Measurements from ENCODE around the gene PRR13. TPM values are rescaled to one million over a fixed set of nuclear protein-coding genes. Genes with fewer than 3 reads are reported as not detected.

The PRR13 gene
- total and polyA plus RNA-seq, 9 of the 15 experiments (the other 6 are each of a cell fraction or from before 2014, with no cell fraction given): 117 to 835 (median 285) TPM

- 0 out of 2 replicates have a peak, but pooled peaks have one; percentile 26 for TF ChIP-seq CHD2 (IDR thresholded peaks at IDR 0.05; ENCODE audit: low read depth, low read length)
- TF ChIP-seq ETV1 (tag; conservative IDR thresholded peaks at IDR 0.05; ENCODE audit: low read depth): no peak
- TF ChIP-seq GTF2E2 (tag; IDR thresholded peaks at IDR 0.05): no peak
- TF ChIP-seq PRDM10 (IDR thresholded peaks at IDR 0.05; ENCODE audit: partially characterized antibody): no peak
- TF ChIP-seq STAT5B (CRISPR knock-in tag; IDR thresholded peaks at IDR 0.05): no peak
- peak; percentile 88 for TF ChIP-seq TOE1 (IDR thresholded peaks at IDR 0.05; ENCODE audit: borderline replicate concordance)
- no peak for TF ChIP-seq TOE1 (CRISPR knock-in tag; IDR thresholded peaks at IDR 0.05; ENCODE audit: borderline replicate concordance, low read depth)
- TF ChIP-seq DPF2 (IDR thresholded peaks at IDR 0.05): peak; percentile 48; the same call in 1 of the 2 replicates
- no peak for TF ChIP-seq ZNF75A (CRISPR knock-in tag; IDR thresholded peaks at IDR 0.05)
- no peak for TF ChIP-seq RBM15 (IDR thresholded peaks at IDR 0.05; ENCODE audit: insufficient read depth, low read length)
- TF ChIP-seq CHD1 (IDR thresholded peaks at IDR 0.05; ENCODE audit: low read length): no peak
- peak; percentile 99 for TF ChIP-seq MITF (IDR thresholded peaks at IDR 0.05)
- no peak for TF ChIP-seq ZNF436 (CRISPR knock-in tag; IDR thresholded peaks at IDR 0.05)
- no peak for TF ChIP-seq ZNF217 (CRISPR knock-in tag; IDR thresholded peaks at IDR 0.05)
- no peak for TF ChIP-seq FIP1L1 (IDR thresholded peaks at IDR 0.05; ENCODE audit: low read depth, low read length, poor library complexity, severe bottlenecking)
- no peak for TF ChIP-seq ATF2 (CRISPR knock-in tag; IDR thresholded peaks at IDR 0.05)
- TF ChIP-seq HDGF (IDR thresholded peaks at IDR 0.05): peak; percentile 65; the same call in 1 of the 2 replicates
- TF ChIP-seq TCF15 (CRISPR knock-in tag; IDR thresholded peaks at IDR 0.05): no peak
- peak; percentile 56 for TF ChIP-seq CCNT2 (IDR thresholded peaks at IDR 0.05; ENCODE audit: borderline replicate concordance, extremely low read depth, insufficient read length, low read depth, low read length)
- TF ChIP-seq ARHGAP35 (IDR thresholded peaks at IDR 0.05; ENCODE audit: partially characterized antibody): no peak
- TF ChIP-seq ZNF175 (CRISPR knock-in tag; IDR thresholded peaks at IDR 0.05; ENCODE audit: low read depth): no peak
- no peak for TF ChIP-seq NFIC (IDR thresholded peaks at IDR 0.05)
Measured at GRCh38 chr12:53424626-53425514, 16.7 kb upstream of the PRR13 start (continued).

Measured in K562 (cell line).